Measurements from ENCODE around the gene RNF114.

RNF114 gene

GRCh38 chr20:49936153-49937026 lies at the start of gene RNF114 (continued):
- TF ChIP-seq ZNF645 (tag by site-specific recombination; IDR thresholded peaks at IDR 0.05) (no peak), ZNF391 (tag by site-specific recombination; IDR thresholded peaks at IDR 0.05; ENCODE audit: borderline replicate concordance, low read depth) (no peak), ZNF548 (tag by site-specific recombination; IDR thresholded peaks at IDR 0.05) (no peak), ZNF529 (tag by site-specific recombination; IDR thresholded peaks at IDR 0.05; ENCODE audit: insufficient replicate concordance) (no peak), ZNF324 (tag by site-specific recombination; IDR thresholded peaks at IDR 0.05) (0 out of 2 replicates have a peak, but pooled peaks have one; percentile 31), ZNF513 (tag by site-specific recombination; IDR thresholded peaks at IDR 0.05) (0 out of 2 replicates have a peak, but pooled peaks have one; percentile 43), ZNF449 (tag by site-specific recombination; IDR thresholded peaks at IDR 0.05) (no peak), ZSCAN5A (tag by site-specific recombination; IDR thresholded peaks at IDR 0.05) (no peak), ZBTB11 (tag by site-specific recombination; conservative IDR thresholded peaks at IDR 0.05; ENCODE audit: low read depth) (no peak), ZNF2 (tag by site-specific recombination; IDR thresholded peaks at IDR 0.05) (no peak), SP2 (tag by site-specific recombination; IDR thresholded peaks at IDR 0.05) (peak; percentile 61), ZNF670 (tag by site-specific recombination; IDR thresholded peaks at IDR 0.05; ENCODE audit: low read depth) (no peak), ZNF24 (tag by site-specific recombination; IDR thresholded peaks at IDR 0.05) (no peak; the same call in 1 of the 2 replicates), GLI2 (tag by site-specific recombination; IDR thresholded peaks at IDR 0.05; ENCODE audit: borderline replicate concordance, low read depth) (no peak), ZNF148 (tag by site-specific recombination; IDR thresholded peaks at IDR 0.05; ENCODE audit: borderline replicate concordance) (no peak), ZSCAN16 (tag by site-specific recombination; IDR thresholded peaks at IDR 0.05) (no peak), MYNN (tag by site-specific recombination; IDR thresholded peaks at IDR 0.05; ENCODE audit: borderline replicate concordance) (no peak), PRDM6 (tag by site-specific recombination; IDR thresholded peaks at IDR 0.05) (0 out of 2 replicates have a peak, but pooled peaks have one; percentile 2)
